ENCODE results near the gene LRRN3.

DNA sequence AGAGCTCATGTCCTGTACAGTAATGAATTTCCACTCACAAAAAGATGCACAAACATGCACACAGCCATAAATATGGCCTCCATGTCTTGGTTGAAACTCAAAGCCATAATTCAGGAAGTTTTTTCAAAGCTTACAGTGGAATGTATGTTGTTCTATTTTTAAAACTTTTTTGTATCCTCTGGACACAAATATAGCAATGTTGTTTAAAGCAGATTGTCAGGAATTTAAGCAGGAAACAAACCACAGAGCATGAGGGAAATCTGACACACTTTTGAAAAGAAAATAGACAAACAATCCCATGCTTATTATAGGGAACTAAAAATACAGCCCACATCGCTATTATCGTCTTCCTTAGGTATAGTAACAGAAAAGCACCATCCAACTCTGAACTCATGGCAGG is 21.5 kb downstream of the LRRN3 start:
- TF ChIP-seq EZH2 (IDR thresholded peaks at IDR 0.05) (no peak), POLR2AphosphoS5 (IDR thresholded peaks at IDR 0.05; ENCODE audit: borderline replicate concordance, low read depth, low read length) (no peak)
